Testis (tissue), 5 donors: ENCODE data around the gene SIM1. TPM values are rescaled to one million over a fixed set of nuclear protein-coding genes. Genes with fewer than 3 reads are reported as not detected.

ENCODE experiments used
- DNase-seq: peaks from one replicate; pipeline ENCODE4 v3.0.0-alpha.2; 2019
- H3K27ac ChIP-seq, 2 donors: fragments of 200-600 bp; sonication (generic); one replicate each; pipeline ENCODE4 v1.5.1; 2019
- H3K27me3 ChIP-seq: fragments of 200-600 bp; sonication (generic); one replicate; pipeline ENCODE4 v1.5.1; 2019
- H3K36me3 ChIP-seq: fragments of 200-600 bp; sonication (generic); one replicate; pipeline ENCODE4 v1.5.1; 2017; ENCODE audit warnings: low read depth; ENCODE audit errors: missing control alignments
- H3K4me1 ChIP-seq: fragments of 200-600 bp; sonication (generic); one replicate; pipeline ENCODE4 v1.5.1; 2019
- H3K4me3 ChIP-seq, 2 donors: fragments of 200-600 bp; sonication (generic); one replicate each; pipeline ENCODE4 v1.5.1; 2017 to 2019
- H3K9me3 ChIP-seq: fragments of 200-600 bp; sonication (generic); one replicate; pipeline ENCODE4 v1.5.1; 2017
- POLR2A ChIP-seq: fragments of 450-650 bp; IDR thresholded peaks from one replicate; pipeline ENCODE4 v1.6.1; 2017; ENCODE audit warnings: antibody characterized with exemption, mild to moderate bottlenecking, moderate library complexity
- WGBS, 2 donors: methylation state at CpG; one replicate each; pipeline ENCODE4 v1.1.5; 2018; 5-methylcytosine and 5-hydroxymethylcytosine counted together
- intact Hi-C: fragments of 100-400 bp; cut with DNase I; formaldehyde crosslinking; loops from one replicate; pipeline ENCODE4 v1.15.1; 2023; ENCODE audit warnings: low total_unique reads
- long read RNA-seq, 2 donors: transcript quantifications; one replicate each; lab custom pipeline, GENCODE V29; 2026
- polyA plus RNA-seq: library from polyadenylated mRNA; stranded (reverse); fragments of 350-450 nt; fragmentation: Illumina TruSeq; extraction: RNeasy Lipid Tissue Mini Kit (QIAGEN cat#74804); gene quantifications from one replicate; pipeline ENCODE4 v1.2.3, GENCODE V29; 2014; ENCODE audit warnings: low read depth, low replicate concordance; ENCODE audit not compliant: insufficient read depth
- total RNA-seq, 2 donors: library from RNA; depleted of rRNA; stranded (reverse); fragments of >200 nt; gene quantifications; one replicate each; pipeline ENCODE4 v1.2.3, GENCODE V29; 2016
- TF ChIP-seq, protein P1 (sequence below), 3 experiments: fragments of 450-650 bp in 2 of 3; fragments of 200-600 bp in 1 of 3; sonication (generic) in 1 of 3; IDR thresholded peaks; one replicate each; pipeline ENCODE4 v1.5.1; 2016 to 2019; ENCODE audit warnings: antibody characterized with exemption in 3 of 3, mild to moderate bottlenecking in 2 of 3, moderate library complexity in 1 of 3

SIM1 gene, protein sequence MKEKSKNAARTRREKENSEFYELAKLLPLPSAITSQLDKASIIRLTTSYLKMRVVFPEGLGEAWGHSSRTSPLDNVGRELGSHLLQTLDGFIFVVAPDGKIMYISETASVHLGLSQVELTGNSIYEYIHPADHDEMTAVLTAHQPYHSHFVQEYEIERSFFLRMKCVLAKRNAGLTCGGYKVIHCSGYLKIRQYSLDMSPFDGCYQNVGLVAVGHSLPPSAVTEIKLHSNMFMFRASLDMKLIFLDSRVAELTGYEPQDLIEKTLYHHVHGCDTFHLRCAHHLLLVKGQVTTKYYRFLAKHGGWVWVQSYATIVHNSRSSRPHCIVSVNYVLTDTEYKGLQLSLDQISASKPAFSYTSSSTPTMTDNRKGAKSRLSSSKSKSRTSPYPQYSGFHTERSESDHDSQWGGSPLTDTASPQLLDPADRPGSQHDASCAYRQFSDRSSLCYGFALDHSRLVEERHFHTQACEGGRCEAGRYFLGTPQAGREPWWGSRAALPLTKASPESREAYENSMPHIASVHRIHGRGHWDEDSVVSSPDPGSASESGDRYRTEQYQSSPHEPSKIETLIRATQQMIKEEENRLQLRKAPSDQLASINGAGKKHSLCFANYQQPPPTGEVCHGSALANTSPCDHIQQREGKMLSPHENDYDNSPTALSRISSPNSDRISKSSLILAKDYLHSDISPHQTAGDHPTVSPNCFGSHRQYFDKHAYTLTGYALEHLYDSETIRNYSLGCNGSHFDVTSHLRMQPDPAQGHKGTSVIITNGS
- 1 to 10 TPM in 1 of 2 donors, under 1 TPM in 1; 0.43 to 1.5 TPM for total RNA-seq
- 0.88 TPM for polyA plus RNA-seq
- long read RNA-seq, donor 1: 0 reads
- long read RNA-seq, donor 2: 0 reads

DNA sequence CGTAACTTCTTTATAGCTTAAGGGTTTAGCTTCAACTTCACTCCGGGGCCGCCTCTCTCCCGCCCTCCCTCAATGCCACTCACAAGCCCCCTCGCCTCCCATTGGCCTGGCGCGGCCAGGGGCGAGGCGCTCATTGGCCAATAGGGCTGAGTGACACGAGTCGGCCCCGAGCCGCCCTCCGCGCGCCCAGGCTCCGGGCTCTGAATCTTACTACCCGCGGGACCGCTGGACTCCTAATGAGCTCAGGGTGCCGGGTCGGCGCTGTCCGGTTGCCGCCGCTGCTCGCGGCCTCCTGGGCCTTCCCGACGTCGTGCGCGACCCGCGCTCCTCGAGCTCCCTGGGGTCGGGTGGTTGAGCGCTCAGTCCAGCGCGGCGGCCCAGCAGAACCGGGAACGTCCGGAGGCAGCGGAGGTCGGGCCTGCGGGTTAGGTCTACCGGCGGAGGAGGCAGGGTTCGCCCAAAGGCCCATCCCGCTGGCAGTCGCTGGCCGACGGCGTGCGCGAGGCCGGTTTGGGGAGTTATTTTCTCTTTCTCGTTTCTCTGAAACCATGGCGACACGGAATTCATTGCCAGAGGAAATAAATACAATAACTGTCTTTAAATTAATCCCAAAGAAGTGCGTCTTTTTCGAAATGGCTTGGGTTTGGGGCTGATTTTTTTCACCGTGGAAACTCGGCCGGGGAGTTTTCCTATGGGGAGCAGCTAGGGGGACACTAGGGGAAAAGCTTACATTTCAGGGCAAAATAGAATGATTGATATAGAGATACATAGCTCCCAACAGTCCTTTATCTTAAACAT, at the start of gene SIM1:
Gene SIM1 (minus strand): TSS at position 19 of the 798 bp plus-strand sequence. CDS start 1,453 bp downstream, outside the sequence.
- intact Hi-C loops: no loop called here
- Histone ChIP-seq H3K4me1 (no peaks in the 10 kb centered on the region), H3K27me3 (peaks cover 6% of the 10 kb centered on the region), H3K4me3 (peak within 1 kb of the TSS; percentile 38 to 49), H3K27ac (no peak within 1 kb of the TSS), H3K36me3 (no peaks in the 10 kb centered on the region), H3K9me3 (no peaks in the 10 kb centered on the region)
- peak; percentile 84 for DNase-seq
- TF ChIP-seq, protein P1, sequence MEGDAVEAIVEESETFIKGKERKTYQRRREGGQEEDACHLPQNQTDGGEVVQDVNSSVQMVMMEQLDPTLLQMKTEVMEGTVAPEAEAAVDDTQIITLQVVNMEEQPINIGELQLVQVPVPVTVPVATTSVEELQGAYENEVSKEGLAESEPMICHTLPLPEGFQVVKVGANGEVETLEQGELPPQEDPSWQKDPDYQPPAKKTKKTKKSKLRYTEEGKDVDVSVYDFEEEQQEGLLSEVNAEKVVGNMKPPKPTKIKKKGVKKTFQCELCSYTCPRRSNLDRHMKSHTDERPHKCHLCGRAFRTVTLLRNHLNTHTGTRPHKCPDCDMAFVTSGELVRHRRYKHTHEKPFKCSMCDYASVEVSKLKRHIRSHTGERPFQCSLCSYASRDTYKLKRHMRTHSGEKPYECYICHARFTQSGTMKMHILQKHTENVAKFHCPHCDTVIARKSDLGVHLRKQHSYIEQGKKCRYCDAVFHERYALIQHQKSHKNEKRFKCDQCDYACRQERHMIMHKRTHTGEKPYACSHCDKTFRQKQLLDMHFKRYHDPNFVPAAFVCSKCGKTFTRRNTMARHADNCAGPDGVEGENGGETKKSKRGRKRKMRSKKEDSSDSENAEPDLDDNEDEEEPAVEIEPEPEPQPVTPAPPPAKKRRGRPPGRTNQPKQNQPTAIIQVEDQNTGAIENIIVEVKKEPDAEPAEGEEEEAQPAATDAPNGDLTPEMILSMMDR (IDR thresholded peaks at IDR 0.05): no peak
- no peak for TF ChIP-seq POLR2A
- WGBS, 2 donors: 8 to 9% methylated on average over 36 to 41 of the region's 66 CpGs

DNA sequence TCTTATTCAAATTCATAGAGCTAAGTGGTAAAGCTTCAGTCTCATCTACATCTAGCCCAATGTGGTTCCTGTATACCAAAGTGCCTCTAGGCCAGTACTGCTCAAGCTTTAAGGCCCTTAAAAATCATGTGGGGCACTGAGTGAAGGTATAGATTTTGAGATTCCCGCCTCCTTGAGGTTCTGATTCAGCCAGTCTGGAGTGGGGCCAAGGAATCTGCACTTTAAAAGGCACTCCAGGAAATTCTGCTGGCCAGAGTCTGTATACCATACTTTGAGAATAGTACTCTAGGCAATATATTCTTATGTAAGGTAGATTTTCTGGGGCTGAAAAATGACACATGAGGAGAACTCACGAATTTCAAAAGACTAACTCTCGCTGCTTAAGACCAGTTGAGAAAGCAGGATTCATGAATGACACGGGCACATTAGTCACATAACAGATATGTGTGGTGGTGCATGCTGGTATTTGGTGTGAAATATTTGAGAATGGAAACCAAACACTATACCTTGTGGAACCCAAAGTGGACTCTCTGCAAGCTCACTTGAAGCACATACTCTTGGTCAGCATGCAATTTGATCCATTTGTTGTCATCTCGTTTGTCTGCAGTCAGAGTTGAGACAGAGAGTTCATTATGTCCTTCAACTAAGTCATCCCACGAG, 47.6 kb upstream of the SIM1 start:
- DNase-seq: no peak
- no peaks in the 10 kb centered on the region for H3K36me3 ChIP-seq
- 70 to 73% methylated on average over 6 of the region's 6 CpGs for WGBS, 2 donors
- H3K9me3 ChIP-seq: no peaks in the 10 kb centered on the region
- H3K27ac ChIP-seq: no peak overlapping the region
- H3K4me1 ChIP-seq: no peaks in the 10 kb centered on the region
- TF ChIP-seq, protein P1 (IDR thresholded peaks at IDR 0.05): no peak
- no peak for TF ChIP-seq POLR2A
- no peak overlapping the region for H3K4me3 ChIP-seq
- intact Hi-C loops: no loop called here
- H3K27me3 ChIP-seq: no peaks in the 10 kb centered on the region

DNA sequence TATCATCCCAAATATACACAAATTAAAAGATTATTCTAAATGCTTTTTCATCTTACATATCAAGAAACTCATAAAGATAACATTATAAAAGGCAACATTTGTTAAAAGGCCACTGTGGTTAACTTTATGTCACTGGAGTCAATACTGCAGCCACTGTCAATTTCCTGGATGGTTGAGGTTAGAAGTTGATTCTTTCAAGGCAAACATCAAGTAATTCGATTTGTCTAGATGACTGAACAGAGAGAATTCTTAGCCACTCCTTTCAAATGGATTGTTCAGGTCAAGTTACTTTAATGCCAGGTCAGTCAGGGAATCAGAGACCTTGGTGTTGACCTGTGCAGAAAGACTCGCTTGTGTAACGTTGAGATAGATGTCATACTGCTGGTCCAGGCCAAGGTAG, 44.4 kb upstream of the SIM1 start:
- TF ChIP-seq, protein P1 (IDR thresholded peaks at IDR 0.05): no peak
- TF ChIP-seq POLR2A: no peak
- 66 to 85% methylated on average over 3 of the region's 3 CpGs for WGBS, 2 donors
- Histone ChIP-seq H3K36me3 (no peaks in the 10 kb centered on the region), H3K4me1 (no peaks in the 10 kb centered on the region), H3K27me3 (no peaks in the 10 kb centered on the region), H3K4me3 (no peak overlapping the region), H3K9me3 (no peaks in the 10 kb centered on the region), H3K27ac (no peak overlapping the region)
- no peak for DNase-seq
- intact Hi-C loops: no loop called here

DNA sequence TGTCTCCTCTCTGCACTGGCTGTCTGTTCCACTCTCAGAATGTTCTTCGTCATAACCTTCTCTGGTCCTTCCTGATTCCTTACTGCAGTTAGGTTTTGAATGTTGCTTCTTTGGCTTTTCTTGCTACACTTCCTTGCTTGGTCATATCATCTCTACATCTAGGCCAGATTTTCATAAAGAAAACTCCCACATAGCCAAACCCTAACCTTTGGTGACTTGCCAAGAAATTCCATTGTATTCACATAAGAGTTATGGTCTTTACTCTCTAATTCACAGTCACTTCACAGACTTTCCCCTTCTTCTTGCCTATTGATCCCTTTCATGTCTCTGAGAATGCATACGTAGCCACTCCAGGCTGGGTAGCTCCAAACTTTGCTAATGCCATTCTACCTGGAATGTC, 41.9 kb upstream of the SIM1 start:
- H3K27ac ChIP-seq: no peak overlapping the region
- no peaks in the 10 kb centered on the region for H3K36me3 ChIP-seq
- no peak for TF ChIP-seq POLR2A
- TF ChIP-seq, protein P1 (IDR thresholded peaks at IDR 0.05): no peak
- H3K9me3 ChIP-seq: no peaks in the 10 kb centered on the region
- no peak for DNase-seq
- H3K4me1 ChIP-seq: no peaks in the 10 kb centered on the region
- H3K4me3 ChIP-seq: no peak overlapping the region
- H3K27me3 ChIP-seq: no peaks in the 10 kb centered on the region
- WGBS, 2 donors: 97% methylated on average over 2 of the region's 2 CpGs
- intact Hi-C loops: no loop called here
